ENCODE measurements around the gene IPO11.
"Not testable (repeated sequence)": the region's sequence is repeated elsewhere in the genome, so short reads cannot be mapped to it uniquely, and the experiment has no call there.

IPO11 gene

DNA sequence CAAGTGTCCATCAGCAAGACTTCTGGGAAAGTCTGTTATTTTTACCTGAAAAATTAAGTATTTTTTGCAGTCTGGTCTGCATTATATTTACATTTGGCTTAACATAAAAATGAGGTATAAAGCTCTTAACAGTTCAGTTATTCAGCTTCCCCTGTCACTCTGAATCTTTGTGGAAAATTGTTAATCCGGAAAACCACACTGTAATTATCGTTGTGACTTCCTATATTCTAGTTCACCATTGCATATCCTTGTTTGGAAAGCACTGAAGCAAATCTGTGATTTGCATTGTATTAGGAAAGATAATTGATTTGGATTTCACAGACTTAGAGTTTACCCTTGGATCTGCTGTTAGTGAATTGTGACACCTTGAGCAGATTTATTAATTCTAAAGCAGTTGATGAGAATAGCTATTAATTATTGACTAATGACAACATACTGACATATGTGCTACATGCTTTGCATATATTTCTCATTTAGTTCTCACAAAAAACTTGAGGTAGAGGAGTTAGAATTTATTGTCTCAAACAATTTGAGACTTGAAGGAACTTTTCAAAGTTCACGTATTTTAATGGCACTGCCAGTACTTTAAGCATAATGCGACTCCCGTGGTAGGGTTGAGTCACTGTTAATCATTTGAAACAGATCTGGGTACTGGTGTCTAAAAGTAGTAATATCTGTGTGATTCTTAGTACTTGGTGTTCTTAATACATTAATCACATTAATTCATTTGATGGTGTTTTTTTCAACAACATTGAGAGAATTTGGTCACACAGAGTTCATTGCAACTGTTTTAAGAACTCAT is 94.3 kb downstream of the IPO11 start:
- DNase-seq (ENCODE audit: extremely low spot score, insufficient read length, low read depth) (no peak), FAIRE-seq (no peak)

DNA sequence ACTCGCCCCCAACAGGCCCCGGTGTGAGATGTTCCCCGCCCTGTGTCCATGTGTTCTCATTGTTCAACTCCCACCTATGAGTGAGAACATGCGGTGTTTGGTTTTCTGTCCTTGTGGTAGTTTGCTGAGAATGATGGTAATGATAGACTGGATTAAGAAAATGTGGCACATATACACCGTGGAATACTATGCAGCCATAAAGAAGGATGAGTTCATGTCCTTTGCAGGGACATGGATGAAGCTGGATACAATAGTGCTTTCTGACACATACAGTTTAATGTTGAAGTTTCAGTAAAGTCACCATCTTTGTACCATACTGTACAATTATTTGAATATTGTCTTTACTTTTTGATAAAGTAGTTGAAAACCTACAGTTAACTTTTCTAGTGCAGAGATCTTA is 96.2 kb downstream of the IPO11 start:
- not testable (repeated sequence) for DNase-seq (ENCODE audit: extremely low spot score, insufficient read length, low read depth); FAIRE-seq

DNA sequence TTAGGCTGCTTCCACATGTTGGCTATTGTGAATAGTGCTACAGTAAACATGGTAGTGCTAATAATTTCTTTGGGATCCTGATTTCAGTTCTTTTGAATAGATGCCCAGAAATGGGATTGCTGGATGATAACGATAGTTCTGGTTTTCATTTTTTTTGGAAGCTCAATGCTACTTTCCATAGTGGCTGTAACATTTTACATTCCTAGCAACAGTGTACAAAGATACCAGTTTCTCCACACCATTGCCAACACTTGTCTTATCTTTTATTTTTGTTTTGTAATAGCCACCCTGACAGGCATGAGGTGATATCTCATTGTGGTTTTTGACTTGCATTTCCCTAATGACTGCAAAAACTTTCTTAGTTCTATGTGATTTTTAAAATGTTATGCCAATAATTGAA is 97.2 kb downstream of the IPO11 start:
- no peak for DNase-seq (ENCODE audit: extremely low spot score, insufficient read length, low read depth)
- FAIRE-seq = peak; percentile 24

DNA sequence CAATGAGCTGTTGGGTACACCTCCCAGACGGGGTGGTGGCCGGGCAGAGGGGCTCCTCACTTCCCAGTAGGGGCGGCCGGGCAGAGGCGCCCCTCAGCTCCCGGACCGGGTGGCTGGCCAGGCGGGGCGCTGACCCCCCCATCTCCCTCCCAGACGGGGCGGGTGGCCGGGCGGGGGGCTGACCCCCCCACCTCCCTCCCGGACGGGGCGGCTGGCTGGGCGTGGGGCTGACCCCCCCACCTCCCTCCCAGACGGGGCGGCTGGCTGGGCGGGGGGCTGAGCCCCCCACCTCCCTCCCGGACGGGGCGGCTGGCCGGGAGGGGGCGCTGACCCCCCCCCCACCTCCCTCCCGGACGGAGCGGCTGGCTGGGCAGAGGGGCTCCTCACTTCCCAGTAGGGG is 100.5 kb downstream of the IPO11 start:
- not testable (repeated sequence) for FAIRE-seq

DNA sequence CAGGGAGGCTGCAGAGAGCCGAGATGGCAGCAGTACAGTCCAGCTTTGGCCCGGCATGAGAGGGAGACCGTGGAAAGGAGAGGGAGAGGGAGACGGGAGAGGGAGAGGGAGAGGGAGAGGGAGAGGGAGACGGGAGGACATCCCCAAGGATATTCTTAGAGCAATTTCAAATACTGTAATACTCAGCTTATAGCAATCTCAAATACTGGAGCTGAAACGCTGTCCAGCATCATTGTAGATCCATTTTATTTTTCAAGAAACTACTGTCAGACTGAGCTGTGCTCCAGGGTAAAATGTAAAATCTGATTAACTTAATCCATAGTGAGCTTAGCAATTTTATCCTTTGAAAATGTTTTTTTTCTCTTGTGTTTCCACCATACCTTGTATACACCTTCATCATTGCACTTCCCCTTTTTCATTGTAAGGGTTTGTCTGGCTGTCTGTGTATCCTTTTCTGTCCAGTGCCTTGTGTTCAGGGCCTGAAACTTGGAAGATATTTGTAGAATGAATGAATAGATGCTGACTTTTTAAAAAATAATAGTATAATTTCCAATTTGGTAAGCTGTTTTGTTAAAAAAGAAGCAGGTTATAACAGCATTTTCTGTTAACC is 102.1 kb downstream of the IPO11 start:
- FAIRE-seq (no peak), DNase-seq (ENCODE audit: extremely low spot score, insufficient read length, low read depth) (no peak)

More for the DNA sequence above, 100.5 kb downstream of the IPO11 start:
- not testable (repeated sequence) for DNase-seq (ENCODE audit: extremely low spot score, insufficient read length, low read depth)

DNA sequence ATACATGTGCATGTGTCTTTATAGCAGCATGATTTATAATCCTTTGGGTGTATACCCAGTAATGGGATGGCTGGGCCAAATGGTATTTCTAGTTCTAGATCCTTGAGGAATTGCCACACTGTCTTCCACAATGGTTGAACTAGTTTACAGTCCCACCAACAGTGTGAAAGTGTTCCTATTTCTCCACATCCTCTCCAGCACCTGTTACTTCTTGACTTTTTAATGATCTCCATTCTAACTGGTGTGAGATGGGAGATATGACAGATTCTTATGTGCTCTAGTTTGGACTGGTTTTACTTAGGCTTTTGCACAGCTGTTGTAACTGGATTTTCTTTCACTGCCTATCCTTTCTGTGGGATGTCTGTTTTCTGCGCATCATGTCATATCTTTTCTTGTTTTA is 108.2 kb downstream of the IPO11 start:
- FAIRE-seq; DNase-seq (ENCODE audit: extremely low spot score, insufficient read length, low read depth): not testable (repeated sequence)

DNA sequence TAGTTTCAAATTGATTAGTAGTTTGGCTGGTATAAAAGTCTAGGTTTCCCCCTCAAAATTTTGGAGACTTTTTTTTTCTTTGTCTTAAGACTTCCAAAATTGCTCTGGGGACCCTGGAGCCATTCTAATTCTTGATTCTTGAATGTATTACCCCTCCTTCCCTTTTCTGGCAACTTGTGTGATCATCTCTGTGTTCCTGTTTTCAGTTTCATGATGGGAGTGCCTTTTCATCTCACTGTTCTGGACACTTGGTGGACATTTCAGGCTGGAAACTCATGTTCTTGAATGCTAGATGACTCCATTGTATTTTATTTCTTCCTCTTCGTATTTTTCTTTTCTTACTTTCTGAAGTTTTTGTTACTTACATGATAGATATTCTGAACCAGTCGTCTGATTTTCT is 108.8 kb downstream of the IPO11 start:
- peak; percentile 33 for FAIRE-seq
- DNase-seq (ENCODE audit: extremely low spot score, insufficient read length, low read depth) = no peak

DNA sequence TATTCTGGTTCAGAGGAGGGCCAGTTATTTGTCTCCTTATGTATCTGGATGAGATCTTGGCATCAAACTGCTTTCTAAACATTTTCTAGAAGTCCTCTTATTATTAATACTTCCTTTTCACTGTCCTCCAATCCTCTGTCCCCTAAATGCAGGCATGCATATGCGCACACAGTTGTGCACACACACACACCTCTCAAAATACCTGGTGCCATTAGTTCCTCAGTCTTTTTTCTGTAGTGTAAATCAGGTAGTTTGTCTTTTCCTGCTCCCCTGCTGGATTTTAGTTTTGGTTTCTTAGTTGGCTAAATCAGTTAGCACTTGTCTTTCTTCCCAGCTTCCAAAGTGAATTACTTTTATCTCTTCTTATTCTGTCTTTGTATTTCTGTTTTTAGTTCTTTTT is 110.2 kb downstream of the IPO11 start:
- DNase-seq (ENCODE audit: extremely low spot score, insufficient read length, low read depth) = no peak

DNA sequence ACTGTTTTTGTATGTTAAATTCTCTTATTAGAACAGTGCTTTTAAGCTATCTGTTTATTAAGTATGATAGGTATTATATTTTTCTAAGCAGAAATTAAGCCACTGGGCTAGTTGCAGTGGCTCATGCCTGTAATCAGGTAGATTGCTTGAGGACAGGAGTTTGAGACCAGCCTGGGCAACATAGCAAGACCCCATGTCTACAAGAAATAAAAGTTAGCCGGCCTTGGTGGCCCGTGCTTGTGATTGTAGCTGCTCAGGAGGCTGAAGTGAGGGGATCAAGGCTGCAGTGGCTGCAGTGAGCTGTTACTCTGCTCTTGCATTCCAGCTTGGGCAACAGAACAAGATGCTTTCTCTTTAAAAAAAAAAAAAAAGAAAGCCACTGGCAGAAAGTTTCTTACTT is 121.0 kb downstream of the IPO11 start:
- FAIRE-seq (no peak), DNase-seq (ENCODE audit: extremely low spot score, insufficient read length, low read depth) (no peak)

More for the DNA sequence above, 110.2 kb downstream of the IPO11 start:
- no peak for FAIRE-seq

DNA sequence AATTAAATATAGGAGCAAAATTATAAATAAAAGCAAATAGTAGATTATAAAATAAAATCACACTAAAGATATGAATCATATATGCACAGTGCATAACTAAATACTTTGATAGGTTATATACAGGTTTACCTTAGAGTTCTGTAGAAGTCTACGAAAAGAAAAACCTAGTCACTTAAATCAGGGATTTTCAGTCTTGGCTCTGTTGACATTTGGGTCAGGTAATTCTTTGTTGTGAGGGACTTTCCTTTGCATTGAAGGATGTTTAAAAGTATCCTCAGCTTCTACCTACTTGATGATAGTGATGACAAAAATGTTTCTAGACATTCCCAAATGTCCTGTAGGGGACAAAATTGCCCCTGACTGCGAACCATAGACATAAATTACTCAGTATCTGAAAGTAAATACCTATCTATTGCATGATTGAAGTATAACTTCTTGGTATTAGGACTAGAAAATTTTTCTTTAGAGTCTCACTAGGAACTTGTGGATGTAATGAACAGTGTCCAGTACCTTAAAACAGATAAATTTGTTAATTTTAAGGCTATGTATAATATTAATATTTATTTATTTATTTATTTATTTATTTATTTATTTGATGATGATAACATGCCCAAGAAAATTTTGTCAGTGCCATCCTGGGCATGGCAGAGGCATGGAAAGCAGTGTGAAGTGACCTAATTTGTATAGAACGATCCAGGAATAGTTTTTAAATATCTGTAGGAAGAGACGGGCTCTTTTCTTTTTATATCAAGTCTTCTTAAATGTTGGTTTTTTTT is 122.1 kb downstream of the IPO11 start:
- no peak for FAIRE-seq
- DNase-seq (ENCODE audit: extremely low spot score, insufficient read length, low read depth) = no peak

DNA sequence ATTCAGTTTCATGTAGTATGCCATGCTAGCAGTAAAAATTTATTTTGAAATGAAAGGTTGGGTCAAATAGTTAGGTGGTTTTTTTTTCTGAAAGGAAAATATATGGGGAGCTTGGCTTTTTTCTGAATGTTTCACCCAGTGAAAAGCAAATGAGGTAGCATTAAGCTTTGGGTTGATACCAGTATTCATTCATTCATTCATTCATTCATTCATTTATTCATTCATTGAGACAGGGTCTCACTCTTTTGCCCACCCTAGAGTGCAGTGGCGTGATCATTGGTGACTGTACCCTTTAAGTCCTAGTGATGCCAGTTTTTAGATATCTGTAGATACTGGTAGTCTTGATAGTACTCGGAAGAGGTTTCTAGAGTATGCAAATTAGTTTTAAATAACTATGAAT is 123.7 kb downstream of the IPO11 start:
- FAIRE-seq (no peak), DNase-seq (ENCODE audit: extremely low spot score, insufficient read length, low read depth) (no peak)

DNA sequence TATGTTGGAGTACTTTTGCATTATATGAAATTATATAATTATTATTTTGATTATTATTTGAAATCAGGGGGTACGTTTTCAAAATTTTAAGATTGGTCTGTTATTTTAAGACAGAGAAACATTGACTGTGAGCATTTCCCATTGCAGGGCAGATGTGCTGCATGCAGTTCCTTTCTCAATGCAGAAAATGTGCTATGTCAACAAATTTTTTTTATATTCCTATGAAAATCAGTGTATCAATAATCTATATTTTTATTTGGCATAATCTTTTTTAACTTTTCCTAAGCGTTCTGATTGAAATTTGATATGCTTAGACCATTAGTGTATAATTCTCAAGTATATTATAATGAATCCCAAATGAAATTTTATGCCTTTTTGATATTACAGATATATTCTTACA is 124.2 kb downstream of the IPO11 start:
- FAIRE-seq (no peak), DNase-seq (ENCODE audit: extremely low spot score, insufficient read length, low read depth) (no peak)

DNA sequence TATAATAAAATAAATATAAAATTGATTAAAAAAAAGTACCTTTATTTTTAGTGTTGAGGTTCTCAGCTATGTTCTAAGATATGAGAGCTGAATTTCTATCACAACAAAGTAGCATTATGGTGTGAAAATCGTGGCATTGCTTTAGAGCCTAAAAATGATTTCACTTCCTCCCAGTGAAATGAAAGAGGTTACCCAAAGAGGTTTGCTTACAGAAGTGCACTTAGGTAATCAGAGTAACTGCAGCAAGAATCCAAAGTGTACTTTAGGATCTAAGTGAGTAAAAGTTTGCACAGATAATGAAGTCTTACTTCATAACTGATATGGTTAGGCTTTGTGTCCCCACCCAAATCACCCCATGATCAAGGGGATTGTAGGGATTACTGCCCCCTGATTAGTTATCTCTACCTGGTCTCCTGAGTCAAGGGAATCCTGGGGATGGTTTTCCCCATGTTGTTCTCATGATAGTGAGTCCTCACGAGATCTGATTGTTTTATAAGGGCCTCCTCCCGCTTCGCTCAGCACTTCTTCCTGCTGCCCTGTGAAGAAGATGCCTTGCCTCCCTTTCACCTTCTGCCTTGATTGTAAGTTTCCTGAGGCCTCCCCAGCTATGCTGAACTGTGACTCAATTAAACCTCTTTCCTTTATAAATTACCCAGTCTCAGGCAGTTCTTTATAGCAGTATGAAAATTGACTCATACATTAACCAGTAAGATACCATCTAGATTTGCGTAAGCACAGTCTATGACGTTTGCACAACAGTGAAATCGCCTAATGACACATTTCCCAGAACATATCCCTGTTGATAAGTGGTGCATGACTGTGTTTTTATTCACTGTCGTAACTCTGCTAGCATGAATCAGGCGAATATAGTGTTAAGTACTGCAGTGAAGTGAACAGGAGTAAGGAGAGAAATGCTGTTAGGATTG is 125.7 kb downstream of the IPO11 start:
- DNase-seq (ENCODE audit: extremely low spot score, insufficient read length, low read depth) (no peak), FAIRE-seq (no peak)

DNA sequence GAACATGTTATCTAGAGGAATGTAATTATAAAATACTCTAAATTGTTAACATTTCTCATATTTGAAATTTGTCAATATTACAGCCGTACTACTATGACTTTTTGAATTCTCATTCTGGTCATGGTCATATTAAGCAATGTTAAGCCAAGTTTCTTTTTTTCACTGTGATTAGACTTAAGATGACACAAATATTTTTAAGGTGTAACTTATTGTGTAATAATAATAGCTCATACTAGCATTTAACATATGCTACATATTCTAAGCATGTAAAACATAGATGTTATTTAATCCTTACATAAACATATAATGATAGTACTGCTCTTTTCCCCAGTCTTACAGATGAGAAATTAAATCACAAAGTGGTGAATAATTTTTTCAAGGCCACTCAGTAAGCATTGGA is 130.2 kb downstream of the IPO11 start:
- DNase-seq (ENCODE audit: extremely low spot score, insufficient read length, low read depth) (no peak), FAIRE-seq (no peak)

DNA sequence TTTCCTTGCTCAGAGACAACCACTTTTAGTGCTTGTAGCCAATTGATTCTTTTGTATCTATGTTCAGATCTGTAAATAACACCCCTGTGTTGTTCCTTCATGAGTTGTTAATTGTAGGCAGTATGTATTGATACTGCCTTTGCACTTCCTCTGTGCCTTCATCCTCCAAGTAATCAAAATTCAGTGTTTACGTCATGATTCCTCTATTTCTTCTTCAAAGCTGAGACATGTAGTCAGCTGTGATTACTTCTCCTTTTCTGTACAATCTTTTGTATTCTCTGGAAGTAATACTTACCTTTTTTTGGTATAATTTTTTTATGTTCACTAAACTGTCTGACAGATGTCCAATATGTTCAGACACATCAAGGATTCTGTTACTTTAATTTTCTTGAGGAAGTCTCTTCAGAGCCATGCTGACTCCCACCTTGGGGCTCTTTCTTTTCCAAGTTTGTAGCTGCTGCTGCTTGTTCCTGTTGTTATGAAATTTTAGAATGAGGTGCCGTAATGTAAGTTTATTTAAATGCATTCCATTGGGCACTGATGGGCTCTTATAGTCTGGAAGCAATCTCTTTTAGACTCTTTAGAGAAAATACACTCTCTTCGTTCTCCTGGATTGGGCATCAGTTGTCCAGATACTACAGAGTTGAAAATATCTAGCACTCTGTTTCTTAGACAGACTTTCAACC is 135.5 kb downstream of the IPO11 start:
- DNase-seq (ENCODE audit: extremely low spot score, insufficient read length, low read depth) (no peak), FAIRE-seq (no peak)

DNA sequence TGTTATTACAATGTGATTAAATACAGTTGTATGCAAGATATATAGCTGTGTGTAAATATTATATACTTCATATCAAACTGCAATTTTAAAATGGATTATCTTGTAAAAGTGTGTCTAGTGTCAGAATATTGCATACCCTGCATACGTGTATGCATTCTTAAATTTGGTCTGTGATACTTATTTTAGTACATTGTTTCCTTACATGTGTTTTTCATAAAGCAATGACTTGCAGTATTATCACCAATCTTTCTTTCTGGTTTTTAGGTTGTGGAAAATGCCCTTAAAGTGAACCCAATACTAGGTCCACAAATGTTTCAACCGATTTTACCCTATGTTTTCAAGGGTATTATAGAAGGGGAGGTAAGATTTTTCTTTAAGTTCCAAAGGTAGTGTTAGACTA is 137.5 kb downstream of the IPO11 start:
- no peak for FAIRE-seq

DNA sequence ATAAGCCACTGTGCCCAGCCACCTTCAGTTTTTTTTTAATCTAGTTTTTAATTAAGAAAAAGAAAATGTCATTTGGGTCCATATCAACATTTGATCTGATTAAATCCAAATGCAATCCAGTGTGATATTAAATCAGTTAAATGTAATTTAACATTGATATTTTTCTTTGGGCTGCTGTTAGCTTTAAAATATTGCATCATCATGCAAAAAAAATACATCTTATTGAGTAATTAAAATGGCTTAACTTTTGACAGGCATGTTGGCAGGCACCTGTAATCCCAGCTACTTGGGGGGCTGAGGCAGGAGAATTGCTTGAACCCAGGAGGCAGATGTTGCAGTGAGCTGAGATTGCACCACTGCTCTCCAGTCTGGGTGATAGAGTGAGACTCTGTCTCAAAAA is 143.4 kb downstream of the IPO11 start:
- no peak for DNase-seq (ENCODE audit: extremely low spot score, insufficient read length, low read depth)
- no peak for FAIRE-seq

More for the DNA sequence above, 137.5 kb downstream of the IPO11 start:
- no peak for DNase-seq (ENCODE audit: extremely low spot score, insufficient read length, low read depth)

DNA sequence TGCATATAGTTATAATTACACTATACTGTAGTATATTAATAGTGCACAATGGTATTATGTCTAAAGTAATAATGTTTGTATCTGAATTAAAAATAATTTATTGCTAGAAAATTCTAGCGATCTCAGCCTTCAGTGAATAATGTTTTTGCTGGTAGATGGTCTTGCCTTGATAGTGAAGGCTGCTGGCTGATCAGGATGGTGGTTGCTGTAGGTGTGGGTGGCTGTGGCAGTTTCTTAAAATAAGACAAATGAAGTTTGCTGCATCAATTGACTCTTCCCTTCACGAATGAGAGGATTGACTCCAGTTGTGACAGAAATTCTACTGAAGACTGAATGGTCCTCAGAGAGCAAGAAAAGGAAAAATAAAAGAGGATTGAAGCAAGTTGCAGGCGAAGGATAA is 146.4 kb downstream of the IPO11 start:
- DNase-seq (ENCODE audit: extremely low spot score, insufficient read length, low read depth) (no peak), FAIRE-seq (peak; percentile 15)

DNA sequence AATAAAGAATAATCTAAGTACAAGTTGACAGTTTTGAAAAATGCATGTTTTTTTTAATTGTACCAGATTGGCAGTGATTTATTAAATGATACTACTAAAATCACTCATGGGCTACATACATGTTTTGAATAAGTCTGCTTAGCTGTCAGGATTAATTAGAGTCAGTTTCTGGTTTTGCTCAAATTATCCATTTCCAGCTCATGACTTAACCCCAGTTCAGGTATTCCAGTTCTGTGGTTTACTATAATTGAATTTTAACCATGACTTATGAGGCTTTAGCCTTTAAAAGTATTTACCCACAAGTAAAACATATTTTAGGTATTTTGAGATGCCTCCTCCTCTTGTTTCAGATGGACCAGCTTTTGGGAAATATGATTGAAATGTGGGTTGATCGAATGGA is 148.2 kb downstream of the IPO11 start:
- no peak for DNase-seq (ENCODE audit: extremely low spot score, insufficient read length, low read depth)
- FAIRE-seq = no peak
